Panc1 (cell line): ENCODE results near the gene F13B.

ENCODE experiments used
- POLR2AphosphoS5 ChIP-seq: IDR thresholded peaks from 2 replicates; pipeline ENCODE4 v1.6.1; 2012; ENCODE audit warnings: mild to moderate bottlenecking, low read depth, low read length, moderate library complexity
- SIN3A ChIP-seq: IDR thresholded peaks from 2 replicates; pipeline ENCODE4 v1.6.1; 2012; ENCODE audit warnings: low read depth, mild to moderate bottlenecking, low read length, moderate library complexity, borderline replicate concordance; ENCODE audit not compliant: insufficient read depth
- TF ChIP-seq, protein P1 (sequence below): fragments of 450-650 bp; IDR thresholded peaks from 2 replicates; pipeline ENCODE4 v1.5.1; 2017; ENCODE audit warnings: mild to moderate bottlenecking
- TF ChIP-seq, protein P2 (sequence below), 2 experiments: IDR thresholded peaks; 2 replicates each; pipeline ENCODE4 v1.6.1; 2011 to 2012; ENCODE audit warnings: low read depth in 2 of 2, control low read depth in 1 of 2, low read length in 1 of 2, mild to moderate bottlenecking in 1 of 2, moderate library complexity in 1 of 2; ENCODE audit not compliant: insufficient read depth in 1 of 2

DNA sequence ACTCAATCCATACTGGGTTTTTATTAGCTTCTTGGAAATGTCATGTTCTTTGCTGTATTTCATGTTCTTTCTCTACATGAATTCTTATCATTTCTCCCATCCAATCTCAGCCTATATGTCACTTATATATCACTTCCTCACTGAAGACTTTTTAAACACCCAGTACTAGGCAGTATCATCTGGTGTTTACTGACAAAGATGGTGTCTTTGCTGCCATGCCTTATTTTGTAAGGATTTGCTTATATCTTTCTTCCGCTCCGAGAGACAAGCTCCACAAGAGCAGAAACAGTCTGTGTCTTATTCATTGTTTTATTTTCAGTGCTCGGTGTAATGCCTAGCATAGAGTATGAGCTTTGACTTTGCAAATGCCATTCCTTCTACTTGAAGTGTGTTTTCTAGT is 30.2 kb downstream of the F13B start:
- TF ChIP-seq, protein P1, sequence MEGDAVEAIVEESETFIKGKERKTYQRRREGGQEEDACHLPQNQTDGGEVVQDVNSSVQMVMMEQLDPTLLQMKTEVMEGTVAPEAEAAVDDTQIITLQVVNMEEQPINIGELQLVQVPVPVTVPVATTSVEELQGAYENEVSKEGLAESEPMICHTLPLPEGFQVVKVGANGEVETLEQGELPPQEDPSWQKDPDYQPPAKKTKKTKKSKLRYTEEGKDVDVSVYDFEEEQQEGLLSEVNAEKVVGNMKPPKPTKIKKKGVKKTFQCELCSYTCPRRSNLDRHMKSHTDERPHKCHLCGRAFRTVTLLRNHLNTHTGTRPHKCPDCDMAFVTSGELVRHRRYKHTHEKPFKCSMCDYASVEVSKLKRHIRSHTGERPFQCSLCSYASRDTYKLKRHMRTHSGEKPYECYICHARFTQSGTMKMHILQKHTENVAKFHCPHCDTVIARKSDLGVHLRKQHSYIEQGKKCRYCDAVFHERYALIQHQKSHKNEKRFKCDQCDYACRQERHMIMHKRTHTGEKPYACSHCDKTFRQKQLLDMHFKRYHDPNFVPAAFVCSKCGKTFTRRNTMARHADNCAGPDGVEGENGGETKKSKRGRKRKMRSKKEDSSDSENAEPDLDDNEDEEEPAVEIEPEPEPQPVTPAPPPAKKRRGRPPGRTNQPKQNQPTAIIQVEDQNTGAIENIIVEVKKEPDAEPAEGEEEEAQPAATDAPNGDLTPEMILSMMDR: no peak
- TF ChIP-seq, protein P2, sequence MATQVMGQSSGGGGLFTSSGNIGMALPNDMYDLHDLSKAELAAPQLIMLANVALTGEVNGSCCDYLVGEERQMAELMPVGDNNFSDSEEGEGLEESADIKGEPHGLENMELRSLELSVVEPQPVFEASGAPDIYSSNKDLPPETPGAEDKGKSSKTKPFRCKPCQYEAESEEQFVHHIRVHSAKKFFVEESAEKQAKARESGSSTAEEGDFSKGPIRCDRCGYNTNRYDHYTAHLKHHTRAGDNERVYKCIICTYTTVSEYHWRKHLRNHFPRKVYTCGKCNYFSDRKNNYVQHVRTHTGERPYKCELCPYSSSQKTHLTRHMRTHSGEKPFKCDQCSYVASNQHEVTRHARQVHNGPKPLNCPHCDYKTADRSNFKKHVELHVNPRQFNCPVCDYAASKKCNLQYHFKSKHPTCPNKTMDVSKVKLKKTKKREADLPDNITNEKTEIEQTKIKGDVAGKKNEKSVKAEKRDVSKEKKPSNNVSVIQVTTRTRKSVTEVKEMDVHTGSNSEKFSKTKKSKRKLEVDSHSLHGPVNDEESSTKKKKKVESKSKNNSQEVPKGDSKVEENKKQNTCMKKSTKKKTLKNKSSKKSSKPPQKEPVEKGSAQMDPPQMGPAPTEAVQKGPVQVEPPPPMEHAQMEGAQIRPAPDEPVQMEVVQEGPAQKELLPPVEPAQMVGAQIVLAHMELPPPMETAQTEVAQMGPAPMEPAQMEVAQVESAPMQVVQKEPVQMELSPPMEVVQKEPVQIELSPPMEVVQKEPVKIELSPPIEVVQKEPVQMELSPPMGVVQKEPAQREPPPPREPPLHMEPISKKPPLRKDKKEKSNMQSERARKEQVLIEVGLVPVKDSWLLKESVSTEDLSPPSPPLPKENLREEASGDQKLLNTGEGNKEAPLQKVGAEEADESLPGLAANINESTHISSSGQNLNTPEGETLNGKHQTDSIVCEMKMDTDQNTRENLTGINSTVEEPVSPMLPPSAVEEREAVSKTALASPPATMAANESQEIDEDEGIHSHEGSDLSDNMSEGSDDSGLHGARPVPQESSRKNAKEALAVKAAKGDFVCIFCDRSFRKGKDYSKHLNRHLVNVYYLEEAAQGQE (IDR thresholded peaks at IDR 0.05; ENCODE audit: insufficient read depth in 1 of 2, low read depth in 2 of 2, low read length in 1 of 2): no peak
- TF ChIP-seq POLR2AphosphoS5: no peak
- no peak for TF ChIP-seq SIN3A
